ENCODE results near the gene SAMD10.

SAMD10 gene

DNA sequence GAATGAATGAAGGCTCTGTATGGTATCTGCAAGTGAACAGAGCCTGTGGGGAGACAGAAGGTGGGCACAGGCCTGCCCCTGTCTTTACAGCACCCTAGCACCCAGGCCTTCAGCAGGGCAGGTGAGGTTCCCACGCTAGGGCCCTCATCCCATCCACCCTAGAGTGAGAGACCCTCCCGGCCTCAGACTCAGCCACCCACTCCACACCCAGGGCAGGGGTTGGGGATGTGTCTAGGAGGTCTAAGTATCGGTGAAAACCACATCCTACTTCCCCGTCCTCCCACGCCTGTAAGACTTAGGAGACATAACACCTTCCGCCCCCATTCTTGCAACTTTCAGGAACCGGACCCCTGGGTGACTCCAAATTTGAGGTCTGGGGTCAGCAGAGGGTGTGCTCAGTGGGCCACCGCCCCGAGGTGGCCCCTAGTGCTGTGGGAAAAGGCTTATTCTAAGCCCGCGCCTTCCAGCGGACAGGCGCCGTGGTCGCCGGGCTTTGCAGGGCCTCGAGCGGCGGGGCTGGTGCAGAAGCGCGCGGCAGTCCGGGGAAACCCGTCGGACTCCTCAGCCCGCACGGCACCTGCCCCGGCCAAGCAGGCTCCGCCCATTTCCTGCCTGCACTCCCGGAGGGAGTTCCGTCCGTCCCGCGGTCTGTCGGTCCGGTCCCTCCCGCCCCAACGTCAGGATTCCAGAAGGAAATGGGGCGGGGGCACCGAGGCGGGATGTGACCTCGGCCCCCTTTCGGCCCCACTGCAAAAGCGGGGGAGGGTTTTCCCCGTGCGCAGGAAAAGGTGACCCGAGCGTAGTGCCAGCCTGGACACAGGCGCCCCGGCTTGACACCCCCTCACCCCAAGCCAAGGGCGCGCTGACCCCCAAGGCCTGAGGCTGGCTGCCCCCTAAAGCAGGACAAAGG is 868 bp downstream of the SAMD10 start (continued):
- no peak for TF ChIP-seq ZNF610 (tag by site-specific recombination; IDR thresholded peaks at IDR 0.05; ENCODE audit: borderline replicate concordance)
- TF ChIP-seq ZXDB (tag by site-specific recombination; IDR thresholded peaks at IDR 0.05) = peak; percentile 62; the same call in 1 of the 2 replicates
- TF ChIP-seq GLI4 (tag by site-specific recombination; IDR thresholded peaks at IDR 0.05) = no peak
- TF ChIP-seq, protein P1, sequence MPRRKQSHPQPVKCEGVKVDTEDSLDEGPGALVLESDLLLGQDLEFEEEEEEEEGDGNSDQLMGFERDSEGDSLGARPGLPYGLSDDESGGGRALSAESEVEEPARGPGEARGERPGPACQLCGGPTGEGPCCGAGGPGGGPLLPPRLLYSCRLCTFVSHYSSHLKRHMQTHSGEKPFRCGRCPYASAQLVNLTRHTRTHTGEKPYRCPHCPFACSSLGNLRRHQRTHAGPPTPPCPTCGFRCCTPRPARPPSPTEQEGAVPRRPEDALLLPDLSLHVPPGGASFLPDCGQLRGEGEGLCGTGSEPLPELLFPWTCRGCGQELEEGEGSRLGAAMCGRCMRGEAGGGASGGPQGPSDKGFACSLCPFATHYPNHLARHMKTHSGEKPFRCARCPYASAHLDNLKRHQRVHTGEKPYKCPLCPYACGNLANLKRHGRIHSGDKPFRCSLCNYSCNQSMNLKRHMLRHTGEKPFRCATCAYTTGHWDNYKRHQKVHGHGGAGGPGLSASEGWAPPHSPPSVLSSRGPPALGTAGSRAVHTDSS (tag by site-specific recombination; IDR thresholded peaks at IDR 0.05) = no peak
- no peak for TF ChIP-seq ZNF707 (tag by site-specific recombination; IDR thresholded peaks at IDR 0.05)
- no peak for TF ChIP-seq ZNF677 (tag by site-specific recombination; IDR thresholded peaks at IDR 0.05)
- TF ChIP-seq, protein P2, sequence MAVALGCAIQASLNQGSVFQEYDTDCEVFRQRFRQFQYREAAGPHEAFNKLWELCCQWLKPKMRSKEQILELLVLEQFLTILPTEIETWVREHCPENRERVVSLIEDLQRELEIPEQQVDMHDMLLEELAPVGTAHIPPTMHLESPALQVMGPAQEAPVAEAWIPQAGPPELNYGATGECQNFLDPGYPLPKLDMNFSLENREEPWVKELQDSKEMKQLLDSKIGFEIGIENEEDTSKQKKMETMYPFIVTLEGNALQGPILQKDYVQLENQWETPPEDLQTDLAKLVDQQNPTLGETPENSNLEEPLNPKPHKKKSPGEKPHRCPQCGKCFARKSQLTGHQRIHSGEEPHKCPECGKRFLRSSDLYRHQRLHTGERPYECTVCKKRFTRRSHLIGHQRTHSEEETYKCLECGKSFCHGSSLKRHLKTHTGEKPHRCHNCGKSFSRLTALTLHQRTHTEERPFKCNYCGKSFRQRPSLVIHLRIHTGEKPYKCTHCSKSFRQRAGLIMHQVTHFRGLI (tag by site-specific recombination; IDR thresholded peaks at IDR 0.05) = peak; percentile 93
- TF ChIP-seq SCRT2 (tag by site-specific recombination; IDR thresholded peaks at IDR 0.05) = no peak
- no peak for TF ChIP-seq ZBTB21 (tag by site-specific recombination; IDR thresholded peaks at IDR 0.05)
- TF ChIP-seq ZNF335 (tag by site-specific recombination; conservative IDR thresholded peaks at IDR 0.05) = peak; percentile 87
- TF ChIP-seq KLF1 (tag by site-specific recombination; IDR thresholded peaks at IDR 0.05) = 0 out of 2 replicates have a peak, but pooled peaks have one; percentile 33
- no peak for TF ChIP-seq ZNF670 (tag by site-specific recombination; IDR thresholded peaks at IDR 0.05; ENCODE audit: low read depth)
- no peak for TF ChIP-seq ZNF529 (tag by site-specific recombination; IDR thresholded peaks at IDR 0.05; ENCODE audit: insufficient replicate concordance)
- TF ChIP-seq, protein P3, sequence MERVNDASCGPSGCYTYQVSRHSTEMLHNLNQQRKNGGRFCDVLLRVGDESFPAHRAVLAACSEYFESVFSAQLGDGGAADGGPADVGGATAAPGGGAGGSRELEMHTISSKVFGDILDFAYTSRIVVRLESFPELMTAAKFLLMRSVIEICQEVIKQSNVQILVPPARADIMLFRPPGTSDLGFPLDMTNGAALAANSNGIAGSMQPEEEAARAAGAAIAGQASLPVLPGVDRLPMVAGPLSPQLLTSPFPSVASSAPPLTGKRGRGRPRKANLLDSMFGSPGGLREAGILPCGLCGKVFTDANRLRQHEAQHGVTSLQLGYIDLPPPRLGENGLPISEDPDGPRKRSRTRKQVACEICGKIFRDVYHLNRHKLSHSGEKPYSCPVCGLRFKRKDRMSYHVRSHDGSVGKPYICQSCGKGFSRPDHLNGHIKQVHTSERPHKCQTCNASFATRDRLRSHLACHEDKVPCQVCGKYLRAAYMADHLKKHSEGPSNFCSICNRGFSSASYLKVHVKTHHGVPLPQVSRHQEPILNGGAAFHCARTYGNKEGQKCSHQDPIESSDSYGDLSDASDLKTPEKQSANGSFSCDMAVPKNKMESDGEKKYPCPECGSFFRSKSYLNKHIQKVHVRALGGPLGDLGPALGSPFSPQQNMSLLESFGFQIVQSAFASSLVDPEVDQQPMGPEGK (tag by site-specific recombination; IDR thresholded peaks at IDR 0.05) = peak; percentile 96
- peak; percentile 51; the same call in 1 of the 2 replicates for TF ChIP-seq KLF9 (tag by site-specific recombination; IDR thresholded peaks at IDR 0.05; ENCODE audit: low read depth)
- TF ChIP-seq, protein P4, sequence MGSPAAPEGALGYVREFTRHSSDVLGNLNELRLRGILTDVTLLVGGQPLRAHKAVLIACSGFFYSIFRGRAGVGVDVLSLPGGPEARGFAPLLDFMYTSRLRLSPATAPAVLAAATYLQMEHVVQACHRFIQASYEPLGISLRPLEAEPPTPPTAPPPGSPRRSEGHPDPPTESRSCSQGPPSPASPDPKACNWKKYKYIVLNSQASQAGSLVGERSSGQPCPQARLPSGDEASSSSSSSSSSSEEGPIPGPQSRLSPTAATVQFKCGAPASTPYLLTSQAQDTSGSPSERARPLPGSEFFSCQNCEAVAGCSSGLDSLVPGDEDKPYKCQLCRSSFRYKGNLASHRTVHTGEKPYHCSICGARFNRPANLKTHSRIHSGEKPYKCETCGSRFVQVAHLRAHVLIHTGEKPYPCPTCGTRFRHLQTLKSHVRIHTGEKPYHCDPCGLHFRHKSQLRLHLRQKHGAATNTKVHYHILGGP (tag by site-specific recombination; IDR thresholded peaks at IDR 0.05) = no peak
- TF ChIP-seq ZNF366 (tag by site-specific recombination; conservative IDR thresholded peaks at IDR 0.05) = 0 out of 2 replicates have a peak, but pooled peaks have one; percentile 41
- TF ChIP-seq ZNF266 (tag by site-specific recombination; IDR thresholded peaks at IDR 0.05; ENCODE audit: low read depth) = no peak
- peak; percentile 60; the same call in 1 of the 2 replicates for TF ChIP-seq ZBTB20 (tag by site-specific recombination; IDR thresholded peaks at IDR 0.05)
- TF ChIP-seq ZNF510 (tag by site-specific recombination; IDR thresholded peaks at IDR 0.05; ENCODE audit: insufficient replicate concordance) = no peak
- peak; percentile 90 for TF ChIP-seq SP2 (tag by site-specific recombination; IDR thresholded peaks at IDR 0.05)
- no peak for TF ChIP-seq ZNF555 (tag by site-specific recombination; conservative IDR thresholded peaks at IDR 0.05)
- peak; percentile 74 for TF ChIP-seq SP3 (tag by site-specific recombination; IDR thresholded peaks at IDR 0.05)
- TF ChIP-seq GLIS2 (tag by site-specific recombination; IDR thresholded peaks at IDR 0.05) = peak; percentile 91
- TF ChIP-seq KLF16 (tag by site-specific recombination; IDR thresholded peaks at IDR 0.05) = peak; percentile 56; the same call in 1 of the 2 replicates
- TF ChIP-seq FEZF1 (tag by site-specific recombination; IDR thresholded peaks at IDR 0.05) = no peak
- no peak for TF ChIP-seq ZNF202 (tag by site-specific recombination; IDR thresholded peaks at IDR 0.05; ENCODE audit: borderline replicate concordance)
- no peak for TF ChIP-seq REPIN1 (tag by site-specific recombination; IDR thresholded peaks at IDR 0.05; ENCODE audit: low read depth)
- TF ChIP-seq ZNF501 (tag by site-specific recombination; IDR thresholded peaks at IDR 0.05) = no peak
- TF ChIP-seq, protein P5, sequence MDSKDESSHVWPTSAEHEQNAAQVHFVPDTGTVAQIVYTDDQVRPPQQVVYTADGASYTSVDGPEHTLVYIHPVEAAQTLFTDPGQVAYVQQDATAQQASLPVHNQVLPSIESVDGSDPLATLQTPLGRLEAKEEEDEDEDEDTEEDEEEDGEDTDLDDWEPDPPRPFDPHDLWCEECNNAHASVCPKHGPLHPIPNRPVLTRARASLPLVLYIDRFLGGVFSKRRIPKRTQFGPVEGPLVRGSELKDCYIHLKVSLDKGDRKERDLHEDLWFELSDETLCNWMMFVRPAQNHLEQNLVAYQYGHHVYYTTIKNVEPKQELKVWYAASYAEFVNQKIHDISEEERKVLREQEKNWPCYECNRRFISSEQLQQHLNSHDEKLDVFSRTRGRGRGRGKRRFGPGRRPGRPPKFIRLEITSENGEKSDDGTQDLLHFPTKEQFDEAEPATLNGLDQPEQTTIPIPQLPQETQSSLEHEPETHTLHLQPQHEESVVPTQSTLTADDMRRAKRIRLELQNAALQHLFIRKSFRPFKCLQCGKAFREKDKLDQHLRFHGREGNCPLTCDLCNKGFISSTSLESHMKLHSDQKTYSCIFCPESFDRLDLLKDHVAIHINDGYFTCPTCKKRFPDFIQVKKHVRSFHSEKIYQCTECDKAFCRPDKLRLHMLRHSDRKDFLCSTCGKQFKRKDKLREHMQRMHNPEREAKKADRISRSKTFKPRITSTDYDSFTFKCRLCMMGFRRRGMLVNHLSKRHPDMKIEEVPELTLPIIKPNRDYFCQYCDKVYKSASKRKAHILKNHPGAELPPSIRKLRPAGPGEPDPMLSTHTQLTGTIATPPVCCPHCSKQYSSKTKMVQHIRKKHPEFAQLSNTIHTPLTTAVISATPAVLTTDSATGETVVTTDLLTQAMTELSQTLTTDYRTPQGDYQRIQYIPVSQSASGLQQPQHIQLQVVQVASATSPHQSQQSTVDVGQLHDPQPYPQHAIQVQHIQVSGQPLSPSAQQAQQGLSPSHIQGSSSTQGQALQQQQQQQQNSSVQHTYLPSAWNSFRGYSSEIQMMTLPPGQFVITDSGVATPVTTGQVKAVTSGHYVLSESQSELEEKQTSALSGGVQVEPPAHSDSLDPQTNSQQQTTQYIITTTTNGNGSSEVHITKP (tag by site-specific recombination; IDR thresholded peaks at IDR 0.05) = 0 out of 2 replicates have a peak, but pooled peaks have one; percentile 41
